ENCODE data around the gene MDC1.
"Not testable (repeated sequence)": the region's sequence is repeated elsewhere in the genome, so short reads cannot be mapped to it uniquely, and the experiment has no call there.

The MDC1 gene

GRCh38 chr6:30683183-30683979, 33.7 kb downstream of the MDC1 start:
- in situ Hi-C loops (cut with MboI; ENCODE audit: low sequenced_read_pairs), result loop anchor here (5.0 kb wide), 1 partner anchor 34 kb away; the partner anchor contains the start of gene MDC1

DNA sequence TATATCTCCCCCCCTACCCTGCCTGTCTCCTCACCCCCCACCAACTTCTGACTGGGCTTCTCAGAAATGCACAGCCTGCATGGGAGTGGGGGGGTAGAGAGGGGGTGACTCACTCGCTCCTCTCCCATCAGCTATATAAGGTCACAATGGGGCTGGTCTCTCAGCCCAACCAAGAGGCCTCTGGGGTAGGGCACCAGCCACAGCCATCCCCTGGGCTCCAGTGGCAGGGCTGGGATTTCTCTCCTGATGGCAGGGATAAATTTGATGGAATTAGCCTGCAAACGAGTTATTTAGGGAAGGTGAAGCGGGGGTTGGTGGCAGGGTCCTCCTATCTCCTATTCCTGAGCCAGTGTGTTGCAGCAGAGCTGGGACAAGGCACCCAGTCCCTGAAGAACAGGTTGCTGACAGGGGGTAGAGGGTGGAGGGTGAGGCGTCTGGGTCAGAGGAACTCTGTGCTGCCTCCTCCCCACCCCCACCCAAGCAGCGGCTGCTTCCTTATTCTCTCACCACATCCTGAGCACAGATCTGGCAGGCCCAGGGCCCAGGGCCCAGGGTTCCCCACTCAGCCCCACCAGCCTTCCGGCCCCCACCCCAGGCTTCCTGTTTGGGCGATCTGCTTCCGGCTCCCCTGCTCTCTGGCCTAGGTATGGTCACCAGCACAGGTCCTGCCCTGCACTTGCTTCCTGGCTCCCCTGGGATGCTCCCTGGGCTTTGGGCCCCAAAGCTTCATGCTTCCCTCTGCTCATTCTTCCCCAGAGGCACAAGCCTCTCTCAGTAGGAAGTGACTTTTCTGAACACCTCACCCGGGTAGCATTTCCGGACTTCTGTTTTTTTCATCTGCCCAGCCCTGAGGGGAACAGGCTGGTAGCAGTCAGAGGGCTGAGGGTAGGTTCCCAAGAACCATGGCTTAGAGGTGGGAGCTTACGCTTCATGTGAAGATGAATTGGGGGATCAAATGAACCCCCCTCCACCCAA, 34.7 kb downstream of the MDC1 start:
- in situ Hi-C loops (cut with MboI; ENCODE audit: low sequenced_read_pairs), result loop anchor here (5.0 kb wide), 1 partner anchor 35 kb away; the partner anchor contains the start of gene MDC1

DNA sequence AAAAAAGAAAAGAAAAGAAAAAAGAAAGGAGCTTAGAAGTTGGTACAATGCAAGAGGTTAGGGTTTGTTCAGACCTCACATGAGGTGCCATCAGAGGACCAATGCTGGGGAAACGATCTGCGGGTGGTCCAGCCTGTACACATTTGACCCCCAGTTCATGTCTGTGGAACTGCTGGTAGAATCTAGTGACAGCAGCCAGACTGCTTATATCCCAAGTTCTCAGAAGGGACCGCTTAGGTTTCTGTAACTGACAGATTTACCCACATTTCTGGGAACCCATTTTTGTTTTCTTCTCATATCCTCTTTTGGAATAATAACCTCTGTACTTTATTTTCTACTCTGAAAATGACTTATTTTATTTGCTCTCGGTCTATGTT, 35.3 kb downstream of the MDC1 start:
- in situ Hi-C loops (cut with MboI; ENCODE audit: low sequenced_read_pairs), result loop anchor here (5.0 kb wide), 1 partner anchor 36 kb away; the partner anchor contains the start of gene MDC1

DNA sequence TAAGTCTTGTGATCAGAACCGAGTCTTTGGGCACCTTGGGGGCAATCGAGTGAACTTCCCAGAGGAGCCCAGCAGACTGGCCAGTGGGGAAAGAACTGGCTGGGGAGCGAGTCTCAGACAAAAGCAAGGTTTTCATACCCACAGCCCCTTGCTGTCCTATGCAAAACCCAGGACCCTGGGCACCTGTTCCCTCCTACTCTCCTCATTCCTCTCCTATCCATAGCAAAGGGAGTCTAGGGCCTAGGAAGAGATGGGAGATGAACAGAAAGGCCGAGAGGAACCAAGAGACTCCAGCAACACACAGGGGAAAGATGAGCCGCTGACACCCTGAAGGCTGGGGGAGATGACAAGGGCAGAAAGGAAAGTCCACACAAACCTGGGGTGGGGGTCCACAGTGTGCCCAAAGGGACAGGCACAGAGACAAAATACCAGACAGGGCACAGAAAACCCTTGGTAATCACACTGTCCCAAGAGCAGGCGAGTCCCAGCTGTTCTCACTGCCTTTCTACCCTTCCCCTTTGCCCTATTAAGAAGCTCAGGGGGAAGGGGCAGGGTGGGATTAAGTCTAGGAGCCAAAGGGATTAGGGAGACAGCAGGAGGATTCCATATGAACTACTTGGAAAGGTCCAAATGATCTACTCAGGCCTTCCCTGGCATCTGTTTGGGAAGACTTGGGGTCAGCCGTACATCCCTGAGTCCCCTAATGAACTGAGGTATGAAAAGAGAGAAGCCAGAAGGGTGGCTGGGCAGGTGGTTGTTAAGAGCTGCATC, 37.1 kb downstream of the MDC1 start:
- in situ Hi-C loops (cut with MboI; ENCODE audit: low sequenced_read_pairs), result loop anchor here (5.0 kb wide), 1 partner anchor 37 kb away; the partner anchor contains the start of gene MDC1

DNA sequence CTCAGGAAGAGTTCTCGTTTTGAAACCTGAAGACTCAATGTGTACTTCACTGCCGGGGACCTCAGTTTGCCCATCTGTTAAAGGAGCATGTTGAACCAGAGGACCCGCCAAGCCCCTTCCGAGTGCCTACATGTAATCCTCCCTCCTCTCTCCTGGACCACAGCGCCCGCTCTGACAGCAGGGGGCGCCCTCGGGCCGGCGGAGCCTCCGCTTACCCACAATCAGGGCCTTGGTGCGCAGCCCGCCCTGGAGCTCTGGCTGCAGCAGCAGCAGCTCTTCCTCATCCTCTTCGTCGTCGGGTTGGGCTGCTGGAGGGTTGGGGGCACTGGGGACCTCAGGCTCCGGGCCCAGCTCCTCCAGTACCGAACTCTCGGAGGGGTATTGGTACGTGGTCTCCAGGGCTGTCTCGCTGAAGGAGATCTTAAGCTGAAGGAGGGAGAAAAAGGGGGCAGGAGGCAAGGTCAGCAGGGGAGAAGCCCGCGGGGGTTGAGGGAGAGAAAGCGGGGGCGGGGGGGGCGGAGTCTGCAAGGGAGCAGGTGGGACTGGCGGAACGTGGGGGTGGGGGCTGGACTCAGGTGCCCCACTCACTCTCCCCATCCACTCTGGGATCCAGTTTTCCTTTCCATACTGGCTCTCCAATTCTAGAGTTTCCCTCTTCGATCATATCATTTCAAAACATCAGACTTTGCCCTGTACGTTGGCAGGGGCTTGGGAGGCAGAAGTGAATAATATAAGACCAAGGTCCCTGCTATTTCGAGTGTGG, 37.9 kb downstream of the MDC1 start:
- in situ Hi-C loops (cut with MboI; ENCODE audit: low sequenced_read_pairs), result no loop called here

- in situ Hi-C loops (cut with MboI; ENCODE audit: low sequenced_read_pairs), result no loop called here
Observed at GRCh38 chr6:30676660-30677285, 40.3 kb downstream of the MDC1 start.

- in situ Hi-C loops (cut with MboI; ENCODE audit: low sequenced_read_pairs), result no loop called here
Observed at GRCh38 chr6:30672445-30673253, 44.4 kb downstream of the MDC1 start, which contains the start of gene DHX16. DHX16 (minus strand) TSS chr6:30673006; CDS start chr6:30672841, 165 bp downstream.

GRCh38 chr6:30670760-30671527, 46.1 kb downstream of the MDC1 start:
- in situ Hi-C loops (cut with MboI; ENCODE audit: low sequenced_read_pairs), result no loop called here

DNA sequence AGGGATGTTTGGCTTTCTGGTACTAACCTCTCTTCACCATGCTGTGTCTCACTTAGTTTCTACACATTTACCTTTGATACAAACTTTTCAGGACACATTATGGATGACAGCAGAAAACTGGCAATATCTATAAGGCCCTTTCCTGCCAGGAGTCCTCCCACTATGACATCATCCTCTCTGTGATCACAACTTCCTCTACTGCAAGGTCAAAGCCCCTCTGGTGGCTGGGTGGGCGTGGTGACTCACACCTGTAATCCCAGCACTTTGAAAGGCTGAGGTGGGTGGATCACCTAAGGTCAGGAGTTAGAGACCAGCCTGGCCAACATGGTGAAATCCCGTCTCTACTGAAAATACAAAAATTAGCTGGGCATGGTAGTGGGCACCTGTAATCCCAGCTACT, 50.8 kb downstream of the MDC1 start:
- in situ Hi-C loops (cut with MboI; ENCODE audit: low sequenced_read_pairs), result not testable (repeated sequence)

GRCh38 chr6:30664994-30665767, 51.9 kb downstream of the MDC1 start:
- in situ Hi-C loops (cut with MboI; ENCODE audit: low sequenced_read_pairs), result no loop called here

DNA sequence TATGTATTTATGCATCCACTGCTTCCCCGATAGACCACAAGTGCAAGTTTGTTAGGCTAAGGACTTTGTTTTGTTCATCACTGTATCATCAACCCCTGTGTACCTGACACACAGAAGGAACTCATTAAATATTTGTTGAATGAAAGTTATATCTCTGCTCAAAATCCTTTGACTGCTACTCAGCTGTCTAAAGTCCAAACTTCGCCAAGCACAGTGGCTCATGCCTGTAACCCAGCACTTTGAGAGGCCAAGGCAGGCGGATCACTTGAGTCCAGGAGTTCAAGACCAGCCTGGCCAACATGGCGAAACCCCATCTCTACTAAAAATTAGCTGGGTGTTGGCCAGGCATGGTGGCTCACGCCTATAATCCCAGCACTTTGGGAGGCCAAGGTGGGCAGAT, 59.2 kb downstream of the MDC1 start:
- in situ Hi-C loops (cut with MboI; ENCODE audit: low sequenced_read_pairs), result not testable (repeated sequence)

DNA sequence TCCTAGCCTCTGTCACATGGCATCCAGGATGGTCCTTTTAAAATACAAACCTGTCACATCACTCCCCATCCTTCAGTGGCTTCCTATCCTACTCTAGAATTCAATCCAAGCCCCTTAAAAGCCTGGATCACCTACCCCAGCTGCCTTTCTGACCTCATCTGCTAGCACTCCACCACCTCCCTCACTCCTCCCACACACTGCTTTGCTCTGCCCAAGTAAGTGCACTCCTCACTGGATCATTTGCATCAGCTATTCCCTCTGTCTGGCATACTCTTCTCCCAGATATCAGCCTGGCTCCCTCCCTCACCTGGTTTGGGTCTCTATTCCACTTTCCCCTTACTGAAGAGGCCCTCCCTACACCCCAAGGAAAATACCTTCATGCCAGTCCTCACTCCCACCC, 59.6 kb downstream of the MDC1 start:
- in situ Hi-C loops (cut with MboI; ENCODE audit: low sequenced_read_pairs), result no loop called here

- in situ Hi-C loops (cut with MboI; ENCODE audit: low sequenced_read_pairs), result no loop called here
Observed at GRCh38 chr6:30656513-30656912, 60.6 kb downstream of the MDC1 start.

DNA sequence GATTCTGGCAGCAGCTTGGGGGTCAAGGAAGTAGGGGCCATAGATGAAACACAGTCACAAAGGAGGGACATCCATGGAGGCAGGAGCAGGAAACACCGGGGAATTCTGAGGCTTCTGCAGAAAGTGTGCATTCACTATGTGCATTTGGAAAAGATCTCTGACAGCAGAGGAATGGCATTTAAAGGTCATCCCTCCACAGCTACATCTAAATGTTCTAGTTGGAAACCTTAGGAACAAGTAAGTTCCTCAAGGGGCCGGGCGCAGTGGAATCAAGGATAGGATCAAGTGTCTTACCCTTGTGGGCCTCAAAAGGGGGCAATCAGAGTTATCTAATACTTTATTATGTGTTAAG, 61.4 kb downstream of the MDC1 start:
- in situ Hi-C loops (cut with MboI; ENCODE audit: low sequenced_read_pairs), result no loop called here

- in situ Hi-C loops (cut with MboI; ENCODE audit: low sequenced_read_pairs), result no loop called here
Observed at GRCh38 chr6:30654798-30655742, 62.0 kb downstream of the MDC1 start.

- in situ Hi-C loops (cut with MboI; ENCODE audit: low sequenced_read_pairs), result no loop called here
Observed at GRCh38 chr6:30651143-30651542, 65.9 kb downstream of the MDC1 start.
